HEK293 (cell line): Measurements from ENCODE around the gene SORD.

Source experiments
- CTCF ChIA-PET: fragments of 350-600 bp; formaldehyde crosslinking; extraction: SDS; loops from one replicate; lab custom pipeline; 2021; ENCODE audit warnings: antibody characterized with exemption; lab: Yijun Ruan, JAX
- POLR2A ChIA-PET: fragments of 300-600 bp; formaldehyde crosslinking; extraction: SDS; loops from one replicate; lab custom pipeline; 2020; ENCODE audit warnings: antibody characterized with exemption, inconsistent platforms; lab: Yijun Ruan, JAX
- H3K27ac ChIP-seq: fragments of 200-500 bp; sonication (Bioruptor generic); 2 replicates; pipeline ENCODE4 v1.5.1; 2014; ENCODE audit warnings: low read depth, low read length, control low read depth, inconsistent platforms; ENCODE audit errors: extremely low read depth
- H3K36me3 ChIP-seq, 2 experiments: fragments of 200-500 bp in 1 of 2; sonication (Bioruptor generic) in 1 of 2; 1 replicate in 1 of 2; 2 replicates in 1 of 2; pipeline ENCODE4 v1.5.1; 2014 to 2017; ENCODE audit warnings: inconsistent platforms in 2 of 2, low read length in 2 of 2; ENCODE audit not compliant: control insufficient read depth in 2 of 2, insufficient read depth in 1 of 2
- H3K4me1 ChIP-seq: fragments of 200-500 bp; sonication (Bioruptor generic); 2 replicates; pipeline ENCODE4 v1.5.1; 2014; ENCODE audit warnings: mild to moderate bottlenecking, low read length, inconsistent platforms; ENCODE audit not compliant: control insufficient read depth, insufficient read depth
- H3K4me3 ChIP-seq: 2 replicates; pipeline ENCODE4 v1.5.1; 2011; ENCODE audit warnings: low read depth, mild to moderate bottlenecking, control low read depth, low read length, moderate library complexity
- H3K9me3 ChIP-seq: fragments of 200-500 bp; sonication (Bioruptor generic); 2 replicates; pipeline ENCODE4 v1.5.1; 2014; ENCODE audit warnings: low read depth, low read length, inconsistent platforms; ENCODE audit not compliant: control insufficient read depth, insufficient read depth
- HOXD13 ChIP-seq: sonication (generic); formaldehyde crosslinking; IDR thresholded peaks from 2 replicates; pipeline ENCODE4 v1.8.0; 2022; ENCODE audit warnings: missing genetic modification reagents, borderline replicate concordance
- KLF10 ChIP-seq: fragments of 450-650 bp; IDR thresholded peaks from 2 replicates; pipeline ENCODE4 v1.5.1; 2018; ENCODE audit warnings: missing biosample characterization, mild to moderate bottlenecking, missing genetic modification characterization
- KLF9 ChIP-seq: fragments of 450-650 bp; formaldehyde crosslinking; IDR thresholded peaks from 2 replicates; pipeline ENCODE4 v1.5.1; 2016; ENCODE audit warnings: missing biosample characterization, missing genetic modification characterization, low read depth
- RBAK ChIP-seq: fragments of 450-650 bp; formaldehyde crosslinking; IDR thresholded peaks from 2 replicates; pipeline ENCODE4 v1.5.1; 2016; ENCODE audit warnings: missing biosample characterization, missing genetic modification characterization
- SALL2 ChIP-seq: fragments of 450-650 bp; formaldehyde crosslinking; IDR thresholded peaks from 2 replicates; pipeline ENCODE4 v1.5.0; 2017; ENCODE audit warnings: missing biosample characterization, mild to moderate bottlenecking, missing genetic modification characterization, borderline replicate concordance
- TSHZ1 ChIP-seq: fragments of 450-650 bp; formaldehyde crosslinking; IDR thresholded peaks from 2 replicates; pipeline ENCODE4 v1.5.1; 2016; ENCODE audit warnings: missing biosample characterization, missing genetic modification characterization, borderline replicate concordance
- ZBTB6 ChIP-seq: fragments of 450-650 bp; formaldehyde crosslinking; IDR thresholded peaks from 2 replicates; pipeline ENCODE4 v1.5.1; 2017; ENCODE audit warnings: missing biosample characterization, missing genetic modification characterization
- ZNF133 ChIP-seq: fragments of 450-650 bp; formaldehyde crosslinking; IDR thresholded peaks from 2 replicates; pipeline ENCODE4 v1.5.1; 2016; ENCODE audit warnings: missing biosample characterization, missing genetic modification characterization
- ZNF157 ChIP-seq: fragments of 450-650 bp; formaldehyde crosslinking; IDR thresholded peaks from 2 replicates; pipeline ENCODE4 v1.5.1; 2016; ENCODE audit warnings: missing biosample characterization, missing genetic modification characterization
- ZNF416 ChIP-seq: fragments of 450-650 bp; formaldehyde crosslinking; IDR thresholded peaks from 2 replicates; pipeline ENCODE4 v1.5.1; 2016; ENCODE audit warnings: missing biosample characterization, missing genetic modification characterization
- ZNF423 ChIP-seq: fragments of 450-650 bp; formaldehyde crosslinking; IDR thresholded peaks from 2 replicates; pipeline ENCODE4 v1.5.1; 2016; ENCODE audit warnings: missing biosample characterization, missing genetic modification characterization
- ZNF561 ChIP-seq: fragments of 450-650 bp; IDR thresholded peaks from 2 replicates; pipeline ENCODE4 v1.5.1; 2018; ENCODE audit warnings: missing biosample characterization, missing genetic modification characterization, borderline replicate concordance
- ZNF596 ChIP-seq: fragments of 450-650 bp; IDR thresholded peaks from 2 replicates; pipeline ENCODE4 v1.5.0; 2018; ENCODE audit warnings: missing biosample characterization, mild to moderate bottlenecking, missing genetic modification characterization, moderate library complexity
- ZNF621 ChIP-seq: fragments of 450-650 bp; formaldehyde crosslinking; IDR thresholded peaks from 2 replicates; pipeline ENCODE4 v1.5.1; 2017; ENCODE audit warnings: missing biosample characterization, missing genetic modification characterization
- ZNF645 ChIP-seq: fragments of 450-650 bp; formaldehyde crosslinking; IDR thresholded peaks from 2 replicates; pipeline ENCODE4; 2016; ENCODE audit warnings: missing biosample characterization, missing genetic modification characterization
- ZNF677 ChIP-seq: fragments of 450-650 bp; IDR thresholded peaks from 2 replicates; pipeline ENCODE4 v1.5.0; 2018; ENCODE audit warnings: missing biosample characterization, mild to moderate bottlenecking, missing genetic modification characterization, moderate library complexity
- ZNF704 ChIP-seq: fragments of 450-650 bp; formaldehyde crosslinking; IDR thresholded peaks from 2 replicates; pipeline ENCODE4 v1.5.1; 2016; ENCODE audit warnings: missing biosample characterization, missing genetic modification characterization
- ZNF785 ChIP-seq: fragments of 450-650 bp; formaldehyde crosslinking; IDR thresholded peaks from 2 replicates; pipeline ENCODE4 v1.5.1; 2016; ENCODE audit warnings: missing biosample characterization, missing genetic modification characterization
- ZSCAN5A ChIP-seq: fragments of 450-650 bp; formaldehyde crosslinking; IDR thresholded peaks from 2 replicates; pipeline ENCODE4 v1.5.1; 2016; ENCODE audit warnings: missing biosample characterization, missing genetic modification characterization

Gene SORD

GRCh38 chr15:45091576-45091975 lies 68.6 kb downstream of the SORD start:
- TF ChIP-seq ZNF677 (tag by site-specific recombination) (no peak), SALL2 (no peak), ZNF704 (tag by site-specific recombination) (no peak), ZSCAN5A (tag by site-specific recombination) (no peak), ZNF596 (tag by site-specific recombination) (no peak), ZNF621 (tag by site-specific recombination) (no peak), KLF10 (tag by site-specific recombination) (no peak), ZNF416 (no peak), ZNF423 (tag by site-specific recombination) (no peak), ZBTB6 (tag by site-specific recombination) (no peak), TSHZ1 (tag by site-specific recombination) (no peak), HOXD13 (CRISPR knock-in tag) (no peak), RBAK (tag by site-specific recombination) (no peak), ZNF561 (tag by site-specific recombination) (no peak), KLF9 (tag by site-specific recombination) (no peak), ZNF785 (tag by site-specific recombination) (no peak), ZNF133 (tag by site-specific recombination) (no peak), ZNF157 (no peak), ZNF645 (tag by site-specific recombination) (no peak)
- Histone ChIP-seq H3K36me3 (no peaks in the 10 kb centered on the region), H3K27ac (no peak overlapping the region), H3K9me3 (no peaks in the 10 kb centered on the region), H3K4me3 (no peak overlapping the region), H3K4me1 (peaks cover 3% of the 10 kb centered on the region; the same call in 1 of the 2 replicates)
- POLR2A ChIA-PET = no interaction called here
- CTCF ChIA-PET = interaction anchor here (0.6 kb wide), 1 partner anchor 278 kb away, joined by 3 read pairs; no protein-coding TSS in a partner anchor
